GM12873 (cell line): Measurements from ENCODE around the gene MFGE8.

ENCODE experiments used
- TF ChIP-seq, protein P1 (sequence below): IDR thresholded peaks from 2 replicates; pipeline ENCODE4 v1.5.1; 2012; ENCODE audit warnings: low read depth, mild to moderate bottlenecking, moderate library complexity, low read length, control low read depth; ENCODE audit not compliant: insufficient read depth; ENCODE audit errors: missing control alignments

The MFGE8 gene

DNA sequence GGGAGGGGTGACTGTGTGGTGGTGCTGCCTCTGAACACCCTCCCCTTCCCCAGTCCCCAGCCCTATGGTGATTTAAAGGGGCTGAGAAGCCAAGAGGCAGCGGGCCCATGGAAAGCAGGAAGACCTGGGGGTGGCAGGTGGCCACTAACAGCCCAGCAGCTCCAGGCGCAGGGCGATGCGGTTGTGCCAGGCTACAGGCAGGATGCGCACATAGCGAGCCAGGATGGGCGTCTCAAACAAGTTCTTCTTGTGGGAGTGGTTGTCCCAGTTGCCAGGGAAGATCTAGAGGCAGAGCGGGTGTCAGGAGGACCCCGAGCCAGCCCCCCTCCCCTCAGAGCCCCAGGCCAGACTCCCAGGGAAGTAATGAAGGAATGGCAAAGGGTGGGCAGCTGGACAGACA is 13.9 kb downstream of the MFGE8 start:
- TF ChIP-seq, protein P1, sequence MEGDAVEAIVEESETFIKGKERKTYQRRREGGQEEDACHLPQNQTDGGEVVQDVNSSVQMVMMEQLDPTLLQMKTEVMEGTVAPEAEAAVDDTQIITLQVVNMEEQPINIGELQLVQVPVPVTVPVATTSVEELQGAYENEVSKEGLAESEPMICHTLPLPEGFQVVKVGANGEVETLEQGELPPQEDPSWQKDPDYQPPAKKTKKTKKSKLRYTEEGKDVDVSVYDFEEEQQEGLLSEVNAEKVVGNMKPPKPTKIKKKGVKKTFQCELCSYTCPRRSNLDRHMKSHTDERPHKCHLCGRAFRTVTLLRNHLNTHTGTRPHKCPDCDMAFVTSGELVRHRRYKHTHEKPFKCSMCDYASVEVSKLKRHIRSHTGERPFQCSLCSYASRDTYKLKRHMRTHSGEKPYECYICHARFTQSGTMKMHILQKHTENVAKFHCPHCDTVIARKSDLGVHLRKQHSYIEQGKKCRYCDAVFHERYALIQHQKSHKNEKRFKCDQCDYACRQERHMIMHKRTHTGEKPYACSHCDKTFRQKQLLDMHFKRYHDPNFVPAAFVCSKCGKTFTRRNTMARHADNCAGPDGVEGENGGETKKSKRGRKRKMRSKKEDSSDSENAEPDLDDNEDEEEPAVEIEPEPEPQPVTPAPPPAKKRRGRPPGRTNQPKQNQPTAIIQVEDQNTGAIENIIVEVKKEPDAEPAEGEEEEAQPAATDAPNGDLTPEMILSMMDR, result no peak

DNA sequence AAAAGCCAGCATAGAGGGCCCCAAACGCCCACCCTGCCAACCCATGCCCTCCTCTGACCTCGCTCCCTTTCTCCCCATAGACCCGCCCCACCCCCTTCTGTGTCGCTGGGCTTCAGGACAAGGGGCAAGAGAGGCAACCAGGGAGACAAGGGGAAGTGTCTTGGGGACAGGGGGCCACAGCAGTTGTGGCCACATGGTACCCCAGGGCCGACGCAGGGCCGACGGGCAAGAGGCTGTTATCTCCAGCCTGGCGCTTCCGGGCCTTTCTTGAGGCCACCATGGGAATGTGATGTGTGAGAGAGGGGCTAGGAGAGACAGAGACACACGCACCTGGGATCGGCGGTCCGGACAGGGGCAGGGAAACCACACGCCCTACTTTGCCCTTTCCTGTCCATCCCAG is 14.4 kb downstream of the MFGE8 start:
- TF ChIP-seq, protein P1, result no peak

DNA sequence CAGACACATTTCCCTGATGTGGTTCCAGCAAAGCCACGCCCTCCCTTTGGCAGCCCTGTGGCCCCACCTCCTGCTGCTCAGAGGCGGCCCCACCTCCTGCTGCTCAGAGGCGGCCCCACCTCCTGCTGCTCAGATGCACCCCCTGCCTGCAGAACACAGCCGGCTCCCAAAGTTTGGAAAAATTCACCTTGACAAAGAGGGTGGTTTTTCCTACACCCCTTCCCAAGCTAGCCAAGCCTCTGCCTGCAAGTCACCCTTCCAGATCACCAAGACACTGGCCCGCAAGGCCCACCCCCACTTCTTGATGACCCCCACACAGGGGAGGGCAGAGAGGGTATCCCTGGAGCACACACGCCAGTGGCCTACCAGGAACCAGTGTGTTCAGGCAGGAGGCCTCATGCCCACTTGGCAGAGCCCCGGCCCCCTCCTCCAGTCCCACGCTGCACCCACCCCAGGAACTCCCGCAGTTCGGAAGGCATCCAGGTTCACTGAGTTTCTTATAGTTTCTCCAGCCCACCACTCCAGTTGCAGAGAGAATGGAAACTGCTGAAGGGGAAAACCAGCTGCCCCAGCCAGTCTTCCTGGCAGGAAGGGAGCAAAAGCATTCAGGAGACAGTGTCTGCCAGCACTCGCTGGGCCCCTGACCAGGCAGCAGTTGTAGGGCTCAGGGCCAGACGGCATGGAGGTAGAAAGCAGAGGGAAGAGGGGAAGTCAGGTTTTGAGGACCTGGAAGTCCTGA is 15.6 kb downstream of the MFGE8 start:
- TF ChIP-seq, protein P1, result peak; percentile 14

DNA sequence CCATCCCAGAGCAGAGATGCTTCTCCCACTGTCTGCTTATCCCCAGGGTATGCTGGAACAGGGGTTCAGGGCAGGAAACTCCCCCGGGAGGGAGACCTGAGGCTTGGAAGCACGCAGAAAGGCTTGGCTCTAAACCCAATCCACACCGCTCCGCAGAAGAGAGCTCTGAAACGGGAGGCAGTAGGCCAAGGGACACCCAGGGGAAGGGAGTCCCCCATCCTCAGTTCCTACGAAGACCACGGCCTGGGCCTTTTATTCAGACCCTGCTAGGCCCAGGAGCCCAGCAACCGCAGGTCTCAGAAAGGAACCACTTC is 16.1 kb downstream of the MFGE8 start:
- TF ChIP-seq, protein P1, result no peak

DNA sequence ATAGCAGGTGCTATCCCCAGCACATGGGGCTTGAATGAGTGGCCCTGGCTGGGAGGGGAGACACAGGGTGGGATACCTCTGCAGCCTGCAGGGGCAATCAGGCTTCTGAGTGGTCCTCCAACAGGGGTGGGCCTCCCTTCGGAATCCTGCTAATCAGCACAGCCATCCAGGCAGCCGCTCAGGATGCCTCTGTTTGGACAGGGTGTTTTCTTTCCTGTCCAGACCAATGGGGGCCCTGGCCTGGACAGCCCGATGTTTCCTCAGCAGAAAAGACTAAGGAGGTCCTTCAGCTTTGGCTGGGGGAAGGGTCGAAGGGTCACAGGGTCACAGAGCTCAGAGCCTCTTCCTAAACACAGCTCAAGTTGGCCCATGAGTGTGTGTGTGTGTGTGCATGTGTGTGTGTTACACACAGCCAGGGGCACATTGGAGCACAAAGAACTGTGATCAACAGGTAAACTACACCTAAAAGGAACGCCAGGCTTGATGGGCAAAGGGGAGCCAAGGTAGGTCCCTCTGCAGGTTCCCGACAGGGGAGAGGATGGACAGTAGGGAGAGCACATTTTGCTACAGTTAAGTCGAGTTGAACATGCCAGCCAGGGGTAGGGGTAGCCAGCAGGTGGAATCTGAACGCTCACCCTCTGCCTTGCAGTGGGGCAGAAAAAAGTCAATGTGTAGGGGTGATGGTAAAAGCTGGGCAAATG is 16.7 kb downstream of the MFGE8 start:
- TF ChIP-seq, protein P1, result no peak

DNA sequence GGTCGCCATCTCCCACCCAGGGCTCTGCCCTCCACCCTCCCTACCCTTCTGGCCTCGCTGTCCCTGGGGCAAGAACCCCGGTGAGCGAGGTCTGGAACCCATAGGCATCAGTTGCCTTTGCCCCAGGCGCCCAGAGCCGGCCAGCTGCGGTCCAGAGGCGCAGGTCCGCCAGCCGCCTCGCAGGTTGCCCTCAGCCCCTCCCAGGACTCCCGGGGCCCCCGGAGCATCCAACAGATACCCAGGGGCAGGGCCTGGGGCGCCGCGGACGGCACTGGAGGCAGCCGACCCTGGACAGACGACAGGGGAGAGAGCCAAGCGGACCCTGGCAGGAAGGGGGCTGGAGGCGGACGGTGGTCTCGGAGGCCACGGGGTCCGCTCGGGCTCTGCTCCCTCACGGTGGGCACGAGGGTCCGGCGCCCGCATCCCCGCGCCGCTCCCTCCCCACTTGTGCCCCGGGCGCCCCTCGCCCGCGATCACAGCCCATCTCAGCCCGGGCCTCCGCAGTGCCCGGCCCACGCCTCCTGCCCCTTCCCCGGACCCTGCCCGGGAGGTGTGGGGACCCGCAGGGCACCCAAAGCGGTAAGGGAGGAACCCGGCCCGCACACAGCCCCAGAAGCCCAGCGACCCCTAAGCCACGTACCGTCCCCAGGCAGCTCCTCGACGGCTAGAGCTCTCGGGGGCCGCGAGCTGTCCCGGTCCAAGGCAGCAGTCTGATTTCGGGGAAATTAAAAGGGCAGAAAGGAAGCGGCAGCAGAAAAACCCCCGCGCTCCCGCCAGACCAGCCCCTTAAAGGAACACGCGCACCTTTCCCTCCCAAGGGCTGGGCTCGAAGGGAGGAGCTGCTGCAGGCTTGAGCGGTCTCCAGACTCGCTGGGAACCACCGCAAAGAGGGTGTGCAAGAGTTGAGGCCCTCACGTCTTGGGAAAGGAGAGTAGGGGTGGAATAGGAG is 18.1 kb downstream of the MFGE8 start, which contains the start of gene HAPLN3:
HAPLN3 (minus strand) TSS at position 726 of the 949 bp plus-strand sequence. CDS start 8,246 bp downstream, outside the sequence.
- TF ChIP-seq, protein P1, result no peak
